Thyroid gland (tissue), 4 donors: Measurements from ENCODE around the gene PRKCH. TPM values are rescaled to one million over a fixed set of nuclear protein-coding genes. Genes with fewer than 3 reads are reported as not detected.
"Not testable (repeated sequence)": the region's sequence is repeated elsewhere in the genome, so short reads cannot be mapped to it uniquely, and the experiment has no call there.

Experiments used
- DNase-seq, 2 donors: peaks; one replicate each; pipeline ENCODE4 v3.0.0-alpha.2; 2019
- H3K27ac ChIP-seq, 3 donors: fragments of 200-600 bp; sonication (generic); 1 replicate in 2 of 3; 2 replicates in 1 of 3; pipeline ENCODE4 v1.5.1; 2016 to 2019; ENCODE audit warnings: mild to moderate bottlenecking in 1 of 3, moderate library complexity in 1 of 3
- H3K27me3 ChIP-seq: fragments of 200-600 bp; sonication (generic); one replicate; pipeline ENCODE4 v1.5.1; 2019
- H3K36me3 ChIP-seq, 2 donors: fragments of 200-600 bp; sonication (generic); one replicate each; pipeline ENCODE4 v1.5.1; 2016 to 2019
- H3K4me1 ChIP-seq, 2 donors: fragments of 200-600 bp; sonication (generic); one replicate each; pipeline ENCODE4 v1.5.1; 2017 to 2019
- H3K4me3 ChIP-seq, 3 donors: fragments of 200-600 bp; sonication (generic); replicated peaks in 1 of 3; 1 replicate in 2 of 3; 2 replicates in 1 of 3; pipeline ENCODE4 v1.5.1; 2016; ENCODE audit warnings: mild to moderate bottlenecking in 1 of 3
- H3K9me3 ChIP-seq: fragments of 200-600 bp; sonication (generic); one replicate; pipeline ENCODE4 v1.5.1; 2017
- CTCF ChIP-seq, 6 experiments: fragments of 200-600 bp in 3 of 6; fragments of 450-650 bp in 3 of 6; sonication (generic) in 3 of 6; IDR thresholded peaks; one replicate each; pipeline ENCODE4 v1.5.1; 2016 to 2019; ENCODE audit warnings: antibody characterized with exemption in 6 of 6, mild to moderate bottlenecking in 2 of 6, inconsistent platforms in 1 of 6, moderate library complexity in 1 of 6
- POLR2A ChIP-seq, 2 donors: fragments of 450-650 bp; IDR thresholded peaks; one replicate each; pipeline ENCODE4 v1.6.1; 2017; ENCODE audit warnings: antibody characterized with exemption in 2 of 2, mild to moderate bottlenecking in 2 of 2, moderate library complexity in 1 of 2
- WGBS, 2 donors: methylation state at CpG; one replicate each; pipeline ENCODE4 v1.1.5; 2017; 5-methylcytosine and 5-hydroxymethylcytosine counted together
- intact Hi-C: fragments of 100-400 bp; cut with DNase I; formaldehyde crosslinking; loops from one replicate; pipeline ENCODE4 v1.15.1; 2023
- total RNA-seq, 4 donors: library from RNA; depleted of rRNA; stranded (reverse); fragments of >200 nt; gene quantifications; one replicate each; pipeline ENCODE4 v1.2.3, GENCODE V29; 2016

PRKCH gene
- total RNA-seq, 4 donors from 2014 or later: 34.0 to 68.7 (median 49.8) TPM

- no peak for DNase-seq
- WGBS, 2 donors: 88 to 92% methylated on average over 3 of the region's 3 CpGs
- Histone ChIP-seq H3K9me3 (no peaks in the 10 kb centered on the region), H3K4me3 (no peak overlapping the region), H3K4me1 (peaks cover 10 to 28% of the 10 kb centered on the region in 2 donors), H3K27ac (no peak overlapping the region), H3K27me3 (no peaks in the 10 kb centered on the region), H3K36me3 (no peaks in the 10 kb centered on the region)
- intact Hi-C loops: no loop called here
- no peak for TF ChIP-seq CTCF (IDR thresholded peaks at IDR 0.05)
- no peak for TF ChIP-seq POLR2A (IDR thresholded peaks at IDR 0.05)
These were observed 142.4 kb downstream of the PRKCH start for GRCh38 chr14:61463664-61464285.

- H3K9me3 ChIP-seq, H3K27ac ChIP-seq, H3K4me3 ChIP-seq, H3K36me3 ChIP-seq, DNase-seq, H3K27me3 ChIP-seq: not testable (repeated sequence)
- 97 to 99% methylated on average over 2 of the region's 2 CpGs for WGBS, 2 donors
- intact Hi-C loops: loop anchor here (5.0 kb wide), 1 partner anchor 263 kb away; no protein-coding TSS in a partner anchor
- peaks cover 10 to 31% of the 10 kb centered on the region in 2 donors for H3K4me1 ChIP-seq
These were observed 143.4 kb downstream of the PRKCH start for GRCh38 chr14:61464539-61465320.

GRCh38 chr14:61466249-61466904 is 145.0 kb downstream of the PRKCH start:
- peaks cover 10 to 47% of the 10 kb centered on the region in 2 donors for H3K4me1 ChIP-seq
- no peaks in the 10 kb centered on the region for H3K36me3 ChIP-seq

GRCh38 chr14:61466905-61467280 is 145.5 kb downstream of the PRKCH start:
- DNase-seq: no peak
- peaks cover 10 to 52% of the 10 kb centered on the region in 2 donors for H3K4me1 ChIP-seq
- no peaks in the 10 kb centered on the region for H3K36me3 ChIP-seq
- no peaks in the 10 kb centered on the region for H3K9me3 ChIP-seq
- no peaks in the 10 kb centered on the region for H3K27me3 ChIP-seq
- intact Hi-C loops: loop anchor here (5.0 kb wide), 1 partner anchor 260 kb away; no protein-coding TSS in a partner anchor
- TF ChIP-seq POLR2A (IDR thresholded peaks at IDR 0.05) (no peak), CTCF (IDR thresholded peaks at IDR 0.05) (no peak)
- H3K4me3 ChIP-seq: no peak overlapping the region
- no peak overlapping the region for H3K27ac ChIP-seq
- WGBS, 2 donors: 84 to 87% methylated on average over 3 of the region's 3 CpGs

More at GRCh38 chr14:61466249-61466904, 145.0 kb downstream of the PRKCH start:
- intact Hi-C loops: loop anchor here (5.0 kb wide), 1 partner anchor 261 kb away; no protein-coding TSS in a partner anchor
- no peak for TF ChIP-seq CTCF (IDR thresholded peaks at IDR 0.05)
- no peak for TF ChIP-seq POLR2A (IDR thresholded peaks at IDR 0.05)
- H3K4me3 ChIP-seq: no peak overlapping the region
- no peak for DNase-seq
- no peak overlapping the region for H3K27ac ChIP-seq
- H3K27me3 ChIP-seq: no peaks in the 10 kb centered on the region
- H3K9me3 ChIP-seq: no peaks in the 10 kb centered on the region
- WGBS, 2 donors: 79 to 84% methylated on average over 16 of the region's 17 CpGs

GRCh38 chr14:61467296-61467695 is 145.9 kb downstream of the PRKCH start:
- intact Hi-C loops: loop anchor here (5.0 kb wide), 1 partner anchor 260 kb away; no protein-coding TSS in a partner anchor
- H3K4me3 ChIP-seq: no peak overlapping the region
- whole genome bisulfite sequencing, 2 donors: 86 to 92% methylated on average over 6 to 7 of the region's 7 CpGs
- H3K36me3 ChIP-seq: no peaks in the 10 kb centered on the region
- H3K27me3 ChIP-seq: no peaks in the 10 kb centered on the region
- no peak for TF ChIP-seq CTCF (IDR thresholded peaks at IDR 0.05)
- no peak for TF ChIP-seq POLR2A (IDR thresholded peaks at IDR 0.05)
- peaks cover 6 to 49% of the 10 kb centered on the region in 2 donors for H3K4me1 ChIP-seq
- DNase-seq: no peak
- no peaks in the 10 kb centered on the region for H3K9me3 ChIP-seq
- H3K27ac ChIP-seq: no peak overlapping the region
